NCI-H526 (cell line): ENCODE measurements around the gene SH3PXD2A.
"Not testable (repeated sequence)": the region's sequence is repeated elsewhere in the genome, so short reads cannot be mapped to it uniquely, and the experiment has no call there.

ENCODE experiments used
- DNase-seq, 2 experiments: peaks; one replicate each; lab custom pipeline; 2025; lab: John Stamatoyannopoulos, UW

The SH3PXD2A gene

DNA sequence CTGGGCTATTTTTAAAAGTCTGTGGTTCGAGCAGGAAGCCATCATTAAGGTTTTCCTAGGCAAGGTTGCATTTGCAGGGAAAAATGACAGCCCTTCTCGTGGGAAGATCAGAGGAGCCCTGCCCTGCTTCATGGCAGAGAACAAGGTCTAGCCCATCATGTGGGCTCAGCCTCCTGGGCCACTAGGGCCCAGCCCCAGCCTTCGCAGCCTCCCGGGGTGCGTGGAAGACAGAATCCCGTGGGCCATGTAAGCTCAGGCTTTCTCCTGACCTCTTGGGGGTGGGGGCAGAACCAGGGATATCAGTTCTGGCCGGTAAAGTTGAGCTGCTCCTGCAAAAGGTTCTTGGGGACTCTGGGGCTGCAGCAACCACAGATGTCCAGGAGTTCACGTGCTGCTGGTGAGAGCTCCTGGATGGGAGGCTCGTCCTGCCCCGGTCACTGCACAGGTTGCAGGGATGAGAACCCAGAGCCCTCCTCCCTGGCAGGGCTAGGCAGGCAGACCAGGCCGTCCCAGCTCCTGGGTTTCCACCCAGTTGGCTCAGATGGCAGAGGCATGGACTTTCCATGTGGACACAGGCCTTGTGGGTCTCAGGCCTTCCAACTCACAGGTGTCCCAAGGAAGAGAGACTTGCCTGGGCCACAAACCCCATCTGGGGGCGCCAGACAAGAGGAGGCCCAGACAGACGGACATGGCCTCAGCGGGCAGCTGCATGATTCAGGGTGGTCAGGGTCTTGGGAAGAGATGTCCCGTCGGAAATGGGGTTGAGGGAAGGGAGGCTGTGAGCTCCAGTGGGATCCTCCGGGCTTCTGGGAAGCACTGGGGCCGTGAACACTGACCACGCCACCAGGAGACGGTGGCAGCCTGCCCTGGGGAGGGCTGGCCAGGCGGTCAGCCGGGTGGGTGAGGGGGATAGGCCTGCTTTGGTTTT lies 235.7 kb downstream of the SH3PXD2A start:
- no peak for DNase-seq

DNA sequence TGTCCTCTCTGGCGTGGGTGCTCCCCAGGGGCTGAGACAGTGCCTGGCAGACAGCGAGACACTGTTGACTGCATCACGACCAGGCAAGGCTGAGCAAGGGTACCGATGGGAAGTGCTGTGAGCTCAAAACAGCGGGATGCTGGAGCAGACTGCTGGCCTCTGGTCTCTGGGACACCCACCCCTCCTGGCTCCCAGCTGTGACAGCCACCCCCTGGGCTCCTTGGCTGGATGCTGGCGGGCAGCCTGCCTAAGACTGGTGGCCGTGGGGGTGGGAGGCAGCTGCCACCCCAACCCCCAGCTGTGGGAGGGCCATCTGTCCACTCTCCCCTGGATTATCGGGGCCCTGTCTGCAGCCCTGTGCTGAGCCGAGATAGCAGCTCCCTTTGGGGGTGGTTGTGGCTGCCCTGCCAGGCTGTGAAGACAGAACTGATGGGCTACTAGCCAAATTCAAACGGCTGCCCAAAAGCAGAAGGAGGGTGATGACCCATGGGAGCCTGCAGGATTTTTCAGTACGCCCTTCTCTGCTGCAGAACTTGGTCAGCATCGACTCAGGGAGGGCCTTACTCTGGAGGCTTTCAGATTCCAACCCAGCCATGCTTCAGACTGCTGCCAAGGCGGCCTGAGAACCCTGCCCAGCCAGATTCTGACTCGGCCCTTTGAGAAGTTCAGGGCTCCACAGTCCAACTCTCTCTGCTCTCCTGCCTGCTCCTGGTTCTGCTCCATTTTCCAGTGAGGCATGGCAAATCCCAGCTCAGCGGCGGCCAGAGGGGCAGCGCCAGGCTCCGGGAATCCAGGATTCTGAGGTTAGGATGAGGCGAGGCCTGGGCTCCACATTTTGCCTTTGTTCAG lies 236.6 kb downstream of the SH3PXD2A start:
- no peak for DNase-seq

DNA sequence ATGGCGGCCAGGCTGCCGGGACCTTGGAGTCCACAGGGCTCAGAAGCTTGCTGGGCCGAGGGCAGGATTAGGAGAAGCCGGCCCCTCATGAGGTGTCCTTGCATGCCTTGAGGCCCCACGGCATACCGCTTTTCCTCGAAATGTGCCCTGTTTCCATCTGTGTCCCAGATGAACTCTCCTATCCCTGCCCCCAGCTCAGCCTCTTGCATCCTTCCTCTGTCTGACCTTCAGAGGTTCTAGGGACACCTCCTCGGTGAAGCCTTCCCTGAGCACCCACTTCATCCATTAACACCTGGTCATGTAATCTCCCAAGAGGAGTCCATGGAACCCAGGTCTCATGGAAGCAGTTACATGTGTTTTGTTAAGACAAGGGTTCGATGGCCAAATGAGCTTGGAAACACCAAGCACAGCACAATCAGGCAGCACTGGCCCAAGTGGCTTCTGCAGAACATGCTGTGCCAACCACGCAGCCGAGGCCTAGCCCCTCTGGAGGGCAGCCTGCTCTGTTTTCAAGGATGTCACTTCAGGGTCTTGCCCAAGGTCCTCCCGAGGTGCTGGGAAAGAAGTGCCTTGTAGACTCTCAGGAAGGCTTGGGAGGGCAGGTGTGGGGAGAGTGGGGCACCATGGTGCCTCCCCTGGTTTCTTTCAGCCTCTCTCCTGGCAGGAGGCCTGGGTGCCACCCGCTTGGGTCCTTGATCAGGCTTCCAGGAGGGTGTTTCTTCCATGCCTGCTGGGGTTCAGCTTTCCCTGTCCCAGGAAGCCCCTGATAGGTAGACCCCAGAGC lies 237.6 kb downstream of the SH3PXD2A start:
- DNase-seq, result no peak

DNA sequence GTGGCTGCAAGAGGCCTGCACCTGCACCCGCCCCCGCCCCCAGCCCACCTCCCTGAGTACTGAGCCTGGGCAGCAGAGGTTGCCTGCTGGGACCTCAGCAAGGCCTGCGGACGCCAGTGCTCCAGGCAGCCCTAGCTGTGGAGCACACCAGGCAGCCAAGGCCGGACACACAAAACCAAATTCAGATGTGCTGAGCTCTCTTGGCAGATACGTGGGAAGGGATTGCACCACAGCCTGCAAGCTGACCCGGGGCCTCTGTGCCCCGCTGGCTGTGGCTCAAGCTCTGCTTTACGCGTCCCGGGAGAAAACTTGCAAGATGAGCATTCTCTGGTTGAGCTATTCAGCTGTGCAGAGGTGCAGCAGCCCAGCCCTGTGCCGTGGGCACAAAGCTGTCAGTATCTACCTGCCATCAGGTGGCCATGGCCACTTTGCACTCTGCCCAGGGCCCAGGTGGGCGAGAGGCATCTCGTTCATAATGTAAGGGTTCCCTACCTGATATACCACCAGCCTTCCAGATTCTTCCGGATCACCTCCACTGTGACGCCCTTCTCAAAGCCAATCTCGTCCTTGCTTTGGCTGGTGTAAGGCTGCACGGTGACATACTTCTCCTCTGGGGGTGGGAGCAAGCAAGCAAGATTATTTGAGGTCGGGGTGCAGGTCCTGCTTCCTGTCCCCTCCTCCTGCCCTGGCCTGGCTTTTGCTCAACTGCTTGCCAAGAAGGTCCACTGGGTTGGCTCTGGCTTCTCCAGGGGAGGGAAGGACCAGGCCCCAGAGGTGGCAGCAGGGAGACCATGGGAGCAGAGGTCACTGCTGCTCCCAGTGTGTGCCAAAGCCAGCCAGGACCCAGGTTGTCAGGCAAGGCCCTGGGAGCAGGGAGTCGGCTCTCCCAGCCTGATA lies 238.4 kb downstream of the SH3PXD2A start:
- no peak for DNase-seq

DNA sequence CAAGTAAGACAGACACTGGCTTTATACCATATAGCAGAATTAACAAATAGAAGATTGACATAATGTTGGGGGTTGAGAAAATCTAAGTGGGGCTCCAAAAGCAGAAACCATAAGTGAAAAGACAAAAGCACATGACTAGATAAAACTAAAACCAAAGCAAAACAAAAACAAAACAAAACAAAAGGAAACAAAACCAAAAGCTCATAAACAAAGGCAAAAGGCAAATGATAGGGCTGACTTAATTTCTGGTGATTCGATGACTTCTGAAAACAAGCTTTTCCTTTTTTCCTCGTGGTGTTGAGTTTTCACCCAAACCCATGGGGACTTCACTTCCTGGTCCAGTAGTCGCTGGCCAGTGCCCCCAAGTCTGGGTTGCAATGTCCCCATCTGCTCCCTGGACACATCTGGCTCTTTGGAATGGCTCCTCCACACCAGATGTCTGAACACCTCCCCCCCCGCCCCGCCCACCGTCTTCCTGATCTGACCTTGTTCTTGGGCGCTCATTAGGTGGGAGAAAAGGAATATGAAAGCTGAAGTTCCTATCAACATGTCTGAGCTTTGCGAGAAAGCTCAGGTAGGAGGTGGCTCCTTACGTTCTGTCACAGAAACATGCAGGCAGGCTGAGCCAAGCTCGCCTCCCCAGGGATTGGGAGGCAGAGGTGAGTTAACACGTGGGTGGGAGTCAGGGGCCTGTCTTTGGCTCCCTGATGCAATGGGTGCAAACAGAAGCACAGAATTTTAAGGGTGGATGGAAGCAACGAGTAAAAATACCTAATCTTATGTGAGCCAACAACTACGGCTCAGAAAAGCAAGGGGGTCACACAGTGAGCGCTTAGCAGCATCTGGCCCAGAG lies 240.8 kb downstream of the SH3PXD2A start:
- no peak for DNase-seq

DNA sequence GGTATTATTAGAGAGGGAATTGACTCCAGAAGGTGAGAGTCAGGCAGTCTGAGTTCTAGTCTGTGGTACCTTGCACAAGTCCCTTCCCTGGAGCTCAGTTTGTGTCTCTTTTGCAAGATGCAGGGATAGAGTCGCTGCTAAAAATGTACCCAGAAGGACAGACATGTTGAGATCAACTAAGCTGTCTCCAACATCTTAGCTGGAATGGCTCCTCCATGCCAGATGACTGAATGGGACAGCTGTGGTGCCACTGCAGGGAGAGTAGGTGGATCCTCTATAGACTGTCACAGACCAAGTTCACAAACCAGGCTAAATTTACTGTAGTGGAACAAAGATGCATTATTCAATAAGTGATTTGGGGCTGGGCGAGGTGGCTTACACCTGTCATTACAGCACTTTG lies 241.8 kb downstream of the SH3PXD2A start:
- DNase-seq, result no peak

DNA sequence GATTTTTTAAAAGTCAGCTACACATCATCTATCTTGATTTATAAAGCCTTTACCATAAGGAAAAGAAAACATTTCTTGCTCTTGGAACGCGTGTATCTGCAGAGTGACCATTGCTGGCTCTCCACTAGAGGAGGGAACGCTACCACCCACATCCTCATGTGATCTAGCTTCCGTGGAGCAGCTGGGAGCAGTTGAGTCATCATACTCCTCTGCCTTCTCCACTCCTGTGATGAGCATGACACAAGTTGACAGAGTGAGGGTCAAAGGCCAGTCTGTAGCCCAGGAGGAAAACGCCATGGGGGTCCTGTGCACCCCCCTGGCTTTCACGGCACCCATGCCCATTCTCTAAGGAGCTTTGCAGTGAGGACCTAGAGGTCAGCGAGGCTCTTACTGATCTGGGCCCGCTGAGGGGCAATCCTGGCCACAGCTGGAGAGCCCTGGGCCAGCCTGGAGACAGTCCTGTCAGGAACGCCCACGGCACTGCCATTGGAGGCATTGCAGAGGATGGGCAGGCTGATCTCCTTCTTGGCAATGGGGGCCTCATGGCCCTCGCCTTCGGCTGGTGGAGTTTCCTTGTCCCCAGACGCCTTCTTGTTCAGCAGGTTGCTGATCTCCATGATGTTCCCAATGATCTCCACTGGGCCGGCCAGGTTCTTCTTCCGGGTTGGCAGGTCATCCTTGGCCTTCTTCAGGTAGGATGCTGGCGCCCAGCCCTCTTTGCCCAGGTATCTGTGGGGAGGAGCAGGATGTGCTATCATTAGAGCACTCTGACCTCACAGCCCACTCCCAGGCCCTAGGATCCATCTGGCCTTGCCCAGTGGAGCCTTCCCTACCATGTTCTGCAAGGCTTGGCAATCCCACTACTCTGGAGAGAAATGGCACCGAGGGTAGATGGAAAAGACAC lies 242.7 kb downstream of the SH3PXD2A start:
- no peak for DNase-seq

DNA sequence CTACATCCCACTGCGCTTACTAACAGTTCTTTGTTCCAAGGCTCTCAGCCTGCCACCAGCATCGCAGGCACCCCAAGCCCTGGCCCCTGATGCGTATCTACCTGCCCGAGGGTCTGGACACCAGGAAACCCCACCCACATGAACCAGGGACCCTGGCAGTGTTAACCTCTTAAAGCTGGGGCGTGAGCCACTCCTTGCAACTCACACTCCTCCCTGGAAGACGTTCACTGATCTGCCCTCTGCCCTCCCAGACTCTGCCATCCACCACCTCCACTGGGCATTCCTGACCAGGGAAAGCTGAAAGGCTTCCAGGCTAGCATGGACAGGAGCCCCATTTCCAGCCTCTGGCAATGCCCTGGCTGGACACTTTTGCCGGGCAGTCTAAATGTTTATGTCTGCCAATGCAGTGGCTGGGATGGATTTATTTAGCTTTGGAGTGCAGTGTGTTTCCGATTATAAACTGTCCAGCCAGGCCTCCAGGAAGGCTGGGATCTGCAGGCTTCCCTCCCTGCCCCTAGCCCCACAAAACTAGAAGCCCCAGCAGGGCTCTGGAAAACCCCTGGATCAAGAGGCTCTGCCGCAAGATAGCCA lies 244.4 kb downstream of the SH3PXD2A start:
- no peak for DNase-seq

DNA sequence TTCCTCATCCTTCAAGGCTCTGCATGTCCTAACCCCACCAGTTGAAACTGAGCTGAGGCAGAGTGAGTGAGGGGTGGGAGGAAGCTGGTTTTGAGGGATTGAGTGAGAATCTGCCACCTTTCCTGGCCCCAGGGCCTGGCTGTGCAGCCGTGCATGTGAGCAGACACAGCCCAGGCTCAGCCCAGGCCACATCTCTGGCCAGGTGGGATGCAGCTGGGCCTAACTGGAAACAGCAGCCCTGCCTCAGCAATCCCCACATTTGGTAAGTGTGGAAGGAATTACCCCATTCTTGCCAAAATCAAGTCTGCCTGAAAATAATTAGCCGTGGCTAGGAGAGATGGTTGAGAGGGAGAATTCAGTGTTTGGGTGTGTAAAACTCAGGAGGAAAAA lies 245.3 kb downstream of the SH3PXD2A start:
- DNase-seq, result no peak

DNA sequence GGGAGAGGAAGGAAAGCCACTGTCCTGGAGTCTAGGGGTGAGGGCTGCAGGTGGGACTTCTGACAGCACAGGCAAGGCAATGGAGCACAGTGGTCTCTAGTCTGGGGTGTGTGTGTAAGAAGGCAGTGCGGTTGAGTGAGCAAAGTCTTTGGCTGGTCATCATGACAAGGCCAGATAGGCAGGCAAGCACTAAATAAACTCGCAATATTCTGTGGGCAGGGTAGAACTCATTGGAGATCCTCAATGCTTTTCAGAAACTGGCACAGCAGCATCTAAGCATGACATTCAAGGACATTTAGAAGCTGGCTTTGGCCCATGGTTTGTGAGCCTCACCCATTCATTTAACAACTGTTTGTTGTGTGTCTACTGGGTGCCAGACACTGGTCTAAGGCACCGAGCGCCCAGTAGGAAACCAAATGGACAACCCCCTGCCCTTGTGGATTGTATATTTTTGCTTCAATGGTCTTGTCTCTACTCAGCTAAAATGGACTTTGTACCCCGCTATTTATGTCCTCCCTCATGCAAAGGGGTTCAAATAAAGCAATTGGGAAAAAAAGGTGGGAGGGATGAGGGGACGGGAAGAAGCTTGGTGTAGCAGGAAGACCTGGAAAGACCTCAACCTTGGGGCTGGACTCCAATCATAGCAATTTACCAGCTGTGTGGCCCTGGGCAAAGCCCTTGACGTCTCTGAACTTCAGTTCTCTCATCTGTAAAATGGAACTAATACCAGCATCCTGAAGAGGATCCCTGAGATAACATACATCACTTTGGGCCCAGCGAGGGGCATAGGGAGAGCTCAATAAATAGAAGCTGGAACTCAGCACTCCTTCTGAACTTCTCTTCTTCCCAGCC lies 245.9 kb downstream of the SH3PXD2A start:
- DNase-seq, result no peak

DNA sequence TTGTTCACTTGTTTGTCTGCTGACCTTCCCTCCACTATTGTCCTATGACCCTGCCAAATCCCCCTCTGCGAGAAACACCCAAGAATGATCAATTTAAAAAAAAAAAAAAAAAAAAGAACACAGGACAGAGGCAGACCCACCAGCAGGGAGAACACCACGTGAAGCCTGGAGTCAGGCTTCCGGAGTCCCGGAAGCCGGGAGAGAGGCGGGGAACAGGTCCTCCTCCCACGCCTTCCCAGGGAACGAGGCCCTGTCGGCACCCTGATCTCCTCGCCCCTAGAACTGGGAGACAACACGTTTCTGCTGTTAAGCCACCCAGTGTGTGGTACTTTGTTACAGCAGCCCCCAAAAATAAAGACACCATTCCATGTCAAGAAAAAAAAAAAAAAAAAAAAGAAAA lies 247.3 kb downstream of the SH3PXD2A start:
- not testable (repeated sequence) for DNase-seq

DNA sequence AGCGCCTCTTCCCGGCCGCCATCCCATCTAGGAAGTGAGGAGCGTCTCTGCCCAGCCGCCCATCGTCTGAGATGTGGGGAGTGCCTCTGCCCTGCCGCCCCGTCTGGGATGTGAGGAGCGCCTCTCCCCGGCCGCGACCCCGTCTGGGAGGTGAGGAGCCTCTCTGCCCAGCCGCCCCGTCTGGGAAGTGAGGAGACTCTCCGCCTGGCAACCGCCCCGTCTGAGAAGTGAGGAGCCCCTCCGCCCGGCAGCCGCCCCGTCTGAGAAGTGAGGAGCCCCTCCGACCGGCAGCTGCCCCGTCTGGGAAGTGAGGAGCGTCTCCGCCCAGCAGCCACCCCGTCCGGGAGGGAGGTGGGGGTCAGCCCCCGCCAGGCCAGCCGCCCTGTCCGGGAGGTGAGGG lies 248.3 kb downstream of the SH3PXD2A start:
- not testable (repeated sequence) for DNase-seq

DNA sequence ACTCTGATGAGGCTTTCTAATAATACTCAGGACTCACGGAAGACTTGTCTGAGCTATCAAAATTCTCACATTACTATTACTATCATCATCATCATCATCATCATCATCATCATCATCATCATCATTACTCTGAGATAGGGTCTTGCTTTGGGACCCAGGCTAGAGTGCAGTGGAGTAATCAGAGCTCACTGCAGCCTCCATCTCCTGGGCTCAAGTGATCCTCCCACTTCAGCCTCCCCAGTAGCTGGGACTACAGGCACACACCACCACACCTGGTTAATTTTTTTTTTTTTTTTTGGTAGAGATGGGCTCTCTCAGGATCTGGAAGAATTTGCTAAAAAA lies 249.3 kb downstream of the SH3PXD2A start:
- DNase-seq, result not testable (repeated sequence)

DNA sequence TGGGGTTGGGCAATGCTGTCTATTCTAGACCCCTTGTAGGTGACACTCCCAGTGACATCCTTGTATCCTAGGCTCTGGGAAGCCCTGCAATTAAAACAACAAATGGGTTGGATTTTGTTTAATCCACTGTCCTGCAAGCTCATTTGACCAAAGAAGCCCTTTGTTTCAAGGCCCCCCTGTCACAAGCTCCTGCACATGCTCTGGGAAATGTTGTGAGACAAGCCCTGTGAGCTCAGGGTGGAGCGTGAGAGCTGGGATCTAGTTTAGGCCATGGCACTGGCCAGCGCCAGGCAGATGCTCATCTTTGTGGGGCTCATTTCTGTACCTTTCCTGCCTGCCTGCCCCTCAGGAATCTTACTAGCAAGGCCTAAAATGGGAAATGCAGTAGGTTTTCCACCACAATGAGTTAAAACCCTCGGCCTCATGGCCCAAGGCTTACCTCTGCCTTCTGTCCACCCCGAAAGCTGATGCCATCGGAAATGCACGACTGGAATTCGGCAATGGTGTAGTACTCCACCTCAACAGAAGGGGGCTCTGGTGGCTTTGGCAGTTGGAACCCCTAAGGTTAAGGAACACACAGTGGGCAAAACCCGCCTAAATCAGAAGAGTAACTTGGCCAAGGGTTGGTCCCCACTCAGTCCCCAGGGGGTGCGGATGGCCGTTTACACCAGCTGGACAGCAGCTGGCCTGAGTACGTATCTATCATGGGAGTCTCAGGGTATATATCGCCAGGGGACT lies 249.8 kb downstream of the SH3PXD2A start:
- DNase-seq, result peak in 1 of 2 experiments; percentile 15

DNA sequence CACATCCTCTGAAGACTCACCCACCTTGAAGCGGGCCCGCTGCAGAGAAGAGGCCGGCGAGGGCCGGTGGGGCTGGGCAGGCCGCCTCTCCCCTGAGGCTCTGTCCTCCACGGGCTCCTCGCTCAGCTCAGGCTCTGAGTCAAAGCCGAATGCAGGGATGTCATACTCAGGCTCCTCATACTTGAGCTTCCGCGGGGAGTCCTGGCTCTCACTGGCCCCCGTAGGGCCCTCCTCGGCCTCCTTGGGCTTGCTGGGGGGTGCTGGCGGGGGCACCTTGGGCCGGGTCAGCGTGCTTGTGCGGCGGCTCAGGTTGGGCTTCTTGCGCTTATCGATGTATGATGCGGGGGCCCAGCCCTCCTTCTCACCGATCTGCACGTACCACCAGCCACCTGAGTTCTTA lies 252.0 kb downstream of the SH3PXD2A start:
- DNase-seq, result no peak

DNA sequence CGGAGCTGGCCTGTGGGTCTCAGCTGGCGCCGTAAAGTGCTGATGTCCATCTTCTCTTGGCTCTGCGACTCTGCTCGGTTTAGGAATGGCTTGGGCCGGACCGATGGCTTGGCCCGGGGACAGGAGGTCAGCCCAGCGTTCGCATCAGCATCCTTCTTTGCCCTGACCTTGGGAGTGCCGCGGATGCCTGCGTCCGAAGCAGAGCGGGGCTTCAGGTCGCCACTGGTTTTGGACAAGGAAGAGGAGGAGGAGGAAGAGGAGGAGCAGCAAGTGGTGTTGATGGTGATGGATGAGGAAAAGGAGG lies 252.6 kb downstream of the SH3PXD2A start:
- no peak for DNase-seq
